Measurements from ENCODE around the gene ZBTB11.

- TF ChIP-seq SMC3 (conservative IDR thresholded peaks at IDR 0.05; ENCODE audit: insufficient read depth, low read depth, low read length) (no peak), BCOR (IDR thresholded peaks at IDR 0.05) (no peak), ZNF140 (CRISPR knock-in tag; IDR thresholded peaks at IDR 0.05) (no peak), SNRNP70 (optimal IDR thresholded peaks at IDR 0.05; ENCODE audit: low read depth, low read length) (no peak), SMARCB1 (IDR thresholded peaks at IDR 0.05; ENCODE audit: insufficient read length, low read depth) (no peak), RAD21 (CRISPR knock-in tag; conservative IDR thresholded peaks at IDR 0.05 in 1 of 2, IDR thresholded peaks at IDR 0.05 in 1 of 2) (no peak), ZNF146 (CRISPR knock-in tag; IDR thresholded peaks at IDR 0.05; ENCODE audit: unreplicated experiment) (no peak), NR2C2 (CRISPR knock-in tag; IDR thresholded peaks at IDR 0.05) (no peak), NR2C2 (tag; IDR thresholded peaks at IDR 0.05) (peak; percentile 62), CHD4 (IDR thresholded peaks at IDR 0.05; ENCODE audit: insufficient read depth, insufficient replicate concordance, low read depth, low read length, poor library complexity, severe bottlenecking) (no peak), CTCF (IDR thresholded peaks at IDR 0.05 in 2 of 3, conservative IDR thresholded peaks at IDR 0.05 in 1 of 3; ENCODE audit: insufficient read depth in 2 of 3, low read depth in 1 of 3, low read length in 3 of 3) (no peak), ZBTB8A (IDR thresholded peaks at IDR 0.05; ENCODE audit: partially characterized antibody) (no peak), ZKSCAN8 (CRISPR knock-in tag; IDR thresholded peaks at IDR 0.05) (no peak), TAF15 (IDR thresholded peaks at IDR 0.05; ENCODE audit: low read depth, low read length) (no peak), EGR1 (conservative IDR thresholded peaks at IDR 0.05) (no peak)
These were observed 14.0 kb upstream of the ZBTB11 start for GRCh38 chr3:101690972-101691371.

All from K562 (cell line).